Astrocyte of the spinal cord (primary cell): ENCODE measurements around the gene ALPP.

ENCODE experiments used
- DNase-seq: peaks from one replicate; pipeline ENCODE4 v3.0.0; 2011; ENCODE audit warnings: low read depth, low spot score
- H3K4me3 ChIP-seq: 2 replicates; pipeline ENCODE4 v1.5.1; 2011; ENCODE audit warnings: low read depth, mild to moderate bottlenecking, low read length, moderate library complexity
- CTCF ChIP-seq: IDR thresholded peaks from 2 replicates; pipeline ENCODE4 v1.5.1; 2012; ENCODE audit warnings: low read depth, mild to moderate bottlenecking, low read length, inconsistent platforms
- in situ Hi-C: cut with HindIII; loops from 2 replicates; pipeline ENCODE4 v1.10.0; 2017; ENCODE audit warnings: low sequenced_read_pairs

Gene ALPP

GRCh38 chr2:232410238-232410900 is 31.8 kb downstream of the ALPP start:
- in situ Hi-C loops, result no loop called here
- no peak for DNase-seq
- no peak for TF ChIP-seq CTCF

GRCh38 chr2:232411901-232412629 is 33.5 kb downstream of the ALPP start:
- no peak for TF ChIP-seq CTCF
- DNase-seq, result no peak
- in situ Hi-C loops, result no loop called here
- H3K4me3 ChIP-seq, result no peak overlapping the region

More at GRCh38 chr2:232410238-232410900, 31.8 kb downstream of the ALPP start:
- H3K4me3 ChIP-seq, result no peak overlapping the region

- no peak for TF ChIP-seq CTCF
- H3K4me3 ChIP-seq, result no peak overlapping the region
- DNase-seq, result no peak
- in situ Hi-C loops, result no loop called here
Observed at GRCh38 chr2:232412986-232413385, 34.4 kb downstream of the ALPP start.

GRCh38 chr2:232415138-232415690 is 36.7 kb downstream of the ALPP start:
- no peak for TF ChIP-seq CTCF
- no peak overlapping the region for H3K4me3 ChIP-seq
- DNase-seq, result no peak
- in situ Hi-C loops, result no loop called here

- no peak overlapping the region for H3K4me3 ChIP-seq
- no peak for TF ChIP-seq CTCF
- in situ Hi-C loops, result no loop called here
- no peak for DNase-seq
Observed at GRCh38 chr2:232415736-232416520, 37.4 kb downstream of the ALPP start.
